ENCODE measurements around the gene BCAS3.

BCAS3 gene

GRCh38 chr17:61294777-61295176 lies 617.1 kb downstream of the BCAS3 start:
- peak; percentile 61 for DNase-seq (ENCODE audit: low spot score)

GRCh38 chr17:61296058-61296457 lies 618.4 kb downstream of the BCAS3 start:
- DNase-seq (ENCODE audit: low spot score), result no peak

GRCh38 chr17:61299517-61300513 lies 622.2 kb downstream of the BCAS3 start:
- DNase-seq (ENCODE audit: low spot score), result no peak

- DNase-seq (ENCODE audit: low spot score), result no peak
Measured at GRCh38 chr17:61302953-61303816, 625.5 kb downstream of the BCAS3 start.

- DNase-seq (ENCODE audit: low spot score), result no peak
Measured at GRCh38 chr17:61303817-61304096, 626.1 kb downstream of the BCAS3 start.

GRCh38 chr17:61305024-61305423 lies 627.4 kb downstream of the BCAS3 start:
- no peak for DNase-seq (ENCODE audit: low spot score)

GRCh38 chr17:61306003-61306402 lies 628.4 kb downstream of the BCAS3 start:
- no peak for DNase-seq (ENCODE audit: low spot score)

GRCh38 chr17:61307905-61308886 lies 630.5 kb downstream of the BCAS3 start:
- peak; percentile 90 for DNase-seq (ENCODE audit: low spot score)

GRCh38 chr17:61309362-61310256 lies 632.0 kb downstream of the BCAS3 start:
- peak; percentile 55 for DNase-seq (ENCODE audit: low spot score)

- DNase-seq (ENCODE audit: low spot score), result no peak
Measured at GRCh38 chr17:61310590-61310989, 632.9 kb downstream of the BCAS3 start.

- DNase-seq (ENCODE audit: low spot score), result no peak
Measured at GRCh38 chr17:61312406-61313295, 635.0 kb downstream of the BCAS3 start.

- no peak for DNase-seq (ENCODE audit: low spot score)
Measured at GRCh38 chr17:61313461-61314326, 636.0 kb downstream of the BCAS3 start.

- DNase-seq (ENCODE audit: low spot score), result peak; percentile 41
Measured at GRCh38 chr17:61314368-61315078, 636.9 kb downstream of the BCAS3 start.

GRCh38 chr17:61316633-61317032 lies 639.0 kb downstream of the BCAS3 start:
- no peak for DNase-seq (ENCODE audit: low spot score)

GRCh38 chr17:61317779-61318178 lies 640.1 kb downstream of the BCAS3 start:
- no peak for DNase-seq (ENCODE audit: low spot score)

- no peak for DNase-seq (ENCODE audit: low spot score)
Measured at GRCh38 chr17:61318684-61319098, 641.0 kb downstream of the BCAS3 start.

- no peak for DNase-seq (ENCODE audit: low spot score)
Measured at GRCh38 chr17:61321344-61321743, 643.7 kb downstream of the BCAS3 start.

Measured in AG08396 (cell line).